ENCODE measurements around the gene GLMN.

DNA sequence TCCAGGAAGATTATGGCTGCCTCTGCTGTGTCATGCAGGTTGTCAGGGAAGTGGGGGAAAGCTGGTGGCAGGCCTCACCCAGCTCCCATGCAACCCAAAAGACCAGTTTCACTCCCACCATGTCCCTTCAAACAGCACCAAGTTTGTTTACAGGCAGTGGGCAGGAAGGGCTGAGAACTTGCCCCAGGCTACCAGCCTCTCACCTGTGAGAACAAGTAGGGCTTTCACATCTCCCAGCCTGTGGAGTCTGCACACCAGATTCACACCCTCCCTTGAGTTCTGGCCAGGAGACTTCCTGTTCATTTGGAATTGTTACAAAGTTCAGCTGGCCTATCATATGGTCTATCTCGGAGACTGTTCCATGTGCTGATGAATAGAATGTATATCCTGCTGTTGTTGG is 27.9 kb upstream of the GLMN start:
- TF ChIP-seq POLR2A (IDR thresholded peaks at IDR 0.05) = no peak
- TF ChIP-seq, protein P1, sequence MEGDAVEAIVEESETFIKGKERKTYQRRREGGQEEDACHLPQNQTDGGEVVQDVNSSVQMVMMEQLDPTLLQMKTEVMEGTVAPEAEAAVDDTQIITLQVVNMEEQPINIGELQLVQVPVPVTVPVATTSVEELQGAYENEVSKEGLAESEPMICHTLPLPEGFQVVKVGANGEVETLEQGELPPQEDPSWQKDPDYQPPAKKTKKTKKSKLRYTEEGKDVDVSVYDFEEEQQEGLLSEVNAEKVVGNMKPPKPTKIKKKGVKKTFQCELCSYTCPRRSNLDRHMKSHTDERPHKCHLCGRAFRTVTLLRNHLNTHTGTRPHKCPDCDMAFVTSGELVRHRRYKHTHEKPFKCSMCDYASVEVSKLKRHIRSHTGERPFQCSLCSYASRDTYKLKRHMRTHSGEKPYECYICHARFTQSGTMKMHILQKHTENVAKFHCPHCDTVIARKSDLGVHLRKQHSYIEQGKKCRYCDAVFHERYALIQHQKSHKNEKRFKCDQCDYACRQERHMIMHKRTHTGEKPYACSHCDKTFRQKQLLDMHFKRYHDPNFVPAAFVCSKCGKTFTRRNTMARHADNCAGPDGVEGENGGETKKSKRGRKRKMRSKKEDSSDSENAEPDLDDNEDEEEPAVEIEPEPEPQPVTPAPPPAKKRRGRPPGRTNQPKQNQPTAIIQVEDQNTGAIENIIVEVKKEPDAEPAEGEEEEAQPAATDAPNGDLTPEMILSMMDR (IDR thresholded peaks at IDR 0.05) = no peak

All from testis (tissue), 2 donors.